Natural killer cell (primary cell): Measurements from ENCODE around the gene TDRD6. TPM values are rescaled to one million over a fixed set of nuclear protein-coding genes. Genes with fewer than 3 reads are reported as not detected.

Experiments
- ATAC-seq, 3 donors: fragments of 150-1000 bp in 2 of 3; fragments of 200-7000 bp in 1 of 3; cut with Tn5 transposase; 1 replicate in 1 of 3; 2 replicates in 2 of 3; pipeline ENCODE4 v1.10.0; 2021; ENCODE audit warnings: mild to moderate bottlenecking in 2 of 3, moderate library complexity in 2 of 3
- DNase-seq, 2 donors: peaks; one replicate each; pipeline versions ENCODE4 v3.0.0 to v3.0.0-alpha.2; 2013 to 2021; ENCODE audit warnings: mixed read lengths in 1 of 2
- H3K27ac ChIP-seq: one replicate; pipeline ENCODE4 v1.5.1; 2013; ENCODE audit warnings: mild to moderate bottlenecking, low read length
- H3K27me3 ChIP-seq: one replicate; pipeline ENCODE4 v1.6.1; 2013; ENCODE audit warnings: low read length; ENCODE audit not compliant: control insufficient read depth, insufficient read depth
- H3K36me3 ChIP-seq: one replicate; pipeline ENCODE4 v1.6.1; 2013; ENCODE audit warnings: low read length; ENCODE audit not compliant: control insufficient read depth, insufficient read depth
- H3K4me1 ChIP-seq: one replicate; pipeline ENCODE4 v1.6.1; 2013; ENCODE audit warnings: low read length; ENCODE audit not compliant: control insufficient read depth, insufficient read depth
- H3K4me3 ChIP-seq: one replicate; pipeline ENCODE4 v1.5.1; 2013; ENCODE audit warnings: low read length
- H3K9me3 ChIP-seq: one replicate; pipeline ENCODE4 v1.6.1; 2013; ENCODE audit warnings: low read length; ENCODE audit not compliant: control insufficient read depth, insufficient read depth
- H3K27ac Mint-ChIP-seq, 2 donors: one replicate each; pipeline ENCODE4 v1.8.0; 2022; ENCODE audit warnings: mild to moderate bottlenecking in 2 of 2, mixed read lengths in 2 of 2, moderate library complexity in 1 of 2
- H3K27me3 Mint-ChIP-seq, 2 donors: one replicate each; pipeline ENCODE4 v1.8.0; 2022; ENCODE audit warnings: low read depth in 2 of 2, mixed read lengths in 2 of 2
- H3K36me3 Mint-ChIP-seq: one replicate; pipeline ENCODE4 v1.8.0; 2022; ENCODE audit warnings: mixed read lengths
- H3K4me1 Mint-ChIP-seq, 2 donors: one replicate each; pipeline ENCODE4 v1.8.0; 2022; ENCODE audit warnings: mixed read lengths in 2 of 2
- H3K4me3 Mint-ChIP-seq: one replicate; pipeline ENCODE4 v1.8.0; 2022; ENCODE audit warnings: mild to moderate bottlenecking, moderate library complexity, mixed read lengths
- H3K9me3 Mint-ChIP-seq, 2 donors: one replicate each; pipeline ENCODE4 v1.8.0; 2022; ENCODE audit warnings: mixed read lengths in 2 of 2
- CTCF ChIP-seq: fragments of 200-600 bp; IDR thresholded peaks from one replicate; pipeline ENCODE4 v1.8.0; 2022; ENCODE audit warnings: antibody characterized with exemption
- WGBS: methylation state at CpG from one replicate; pipeline ENCODE4 v1.1.7; 2013; ENCODE audit warnings: missing lambda C conversion rate; ENCODE audit not compliant: insufficient coverage; 5-methylcytosine and 5-hydroxymethylcytosine counted together
- intact Hi-C: fragments of 100-400 bp; cut with micrococcal nuclease; formaldehyde crosslinking; loops from one replicate; pipeline ENCODE4 v1.14.2; 2022
- total RNA-seq, 4 donors: library from RNA; stranded (reverse); fragments of 120-200 nt in 1 of 4; gene quantifications; one replicate each; pipeline versions ENCODE4 v1.2.3 to v1.2.4, GENCODE V29; 2013 to 2022

Gene TDRD6
- total RNA-seq, 3 donors from 2014 or later (not counting 1 experiment from before 2014, with no cell fraction given): not detected

DNA sequence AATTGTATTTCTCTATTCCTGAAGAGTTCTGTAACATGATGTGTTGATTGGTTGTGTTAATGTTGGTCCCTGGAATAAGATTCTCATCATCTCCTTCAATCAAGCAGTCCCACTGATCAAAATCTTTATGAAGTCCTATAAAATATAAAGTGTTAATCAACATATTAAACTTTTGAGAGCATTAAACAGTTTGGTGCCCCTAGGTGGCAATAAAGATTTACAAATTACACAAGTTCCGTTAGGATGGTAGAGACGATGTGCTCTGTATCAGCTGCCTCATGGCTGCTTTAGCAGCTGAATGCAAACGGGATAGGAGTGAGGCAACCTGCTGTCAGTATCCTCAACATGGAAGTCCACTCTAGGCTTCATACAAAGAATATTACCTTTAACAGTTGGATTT is 16.9 kb downstream of the TDRD6 start:
- no peak overlapping the region for H3K27ac Mint-ChIP-seq
- H3K4me1 Mint-ChIP-seq: no peaks in the 10 kb centered on the region
- no peaks in the 10 kb centered on the region for H3K9me3 ChIP-seq
- H3K27me3 Mint-ChIP-seq: peaks cover 5 to 21% of the 10 kb centered on the region in 2 donors
- intact Hi-C loops: no loop called here
- H3K4me3 Mint-ChIP-seq: no peak overlapping the region
- H3K27ac ChIP-seq: no peak overlapping the region
- H3K27me3 ChIP-seq: peaks cover 9% of the 10 kb centered on the region
- no peak overlapping the region for H3K4me3 ChIP-seq
- DNase-seq: no peak
- no peak for TF ChIP-seq CTCF
- WGBS: 0% methylated on average over 3 of the region's 3 CpGs
- peaks cover 0 to 2% of the 10 kb centered on the region in 2 donors for H3K9me3 Mint-ChIP-seq
- H3K36me3 ChIP-seq: no peaks in the 10 kb centered on the region
- no peak for ATAC-seq
- H3K36me3 Mint-ChIP-seq: no peaks in the 10 kb centered on the region
- H3K4me1 ChIP-seq: no peaks in the 10 kb centered on the region

DNA sequence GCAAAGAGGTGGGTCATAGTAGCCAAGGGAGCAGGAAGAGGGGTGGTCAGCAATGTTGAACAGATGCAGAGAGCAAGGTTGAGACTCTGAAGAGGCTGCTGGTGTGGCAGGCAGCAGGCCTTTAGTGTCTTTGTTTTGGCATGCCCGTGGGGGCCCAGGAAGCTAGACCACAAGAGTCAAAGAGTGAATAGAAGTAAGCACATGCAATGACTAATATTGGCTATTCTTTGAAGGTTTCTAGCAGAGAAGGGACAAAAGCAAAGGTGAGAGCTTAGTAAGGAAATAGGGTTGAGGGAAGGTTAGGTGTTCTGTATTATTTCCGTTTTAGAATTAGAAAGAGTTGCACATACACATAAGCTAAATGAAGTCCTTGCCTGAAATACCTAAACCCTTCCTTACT is 18.8 kb downstream of the TDRD6 start:
- TF ChIP-seq CTCF: no peak
- intact Hi-C loops: no loop called here
- Mint-ChIP-seq H3K4me1 (no peaks in the 10 kb centered on the region), H3K27me3 (peaks cover 9 to 21% of the 10 kb centered on the region in 2 donors), H3K36me3 (no peaks in the 10 kb centered on the region), H3K4me3 (no peak overlapping the region), H3K9me3 (peaks cover 0 to 2% of the 10 kb centered on the region in 2 donors), H3K27ac (no peak overlapping the region)
- DNase-seq (no peak), ATAC-seq (no peak)
- H3K9me3 ChIP-seq: no peaks in the 10 kb centered on the region
- H3K4me1 ChIP-seq: no peaks in the 10 kb centered on the region
- H3K27me3 ChIP-seq: peaks cover 6% of the 10 kb centered on the region
- no peak overlapping the region for H3K27ac ChIP-seq
- 38% methylated on average over 1 of the region's 2 CpGs for WGBS
- H3K36me3 ChIP-seq: no peaks in the 10 kb centered on the region
- H3K4me3 ChIP-seq: no peak overlapping the region

DNA sequence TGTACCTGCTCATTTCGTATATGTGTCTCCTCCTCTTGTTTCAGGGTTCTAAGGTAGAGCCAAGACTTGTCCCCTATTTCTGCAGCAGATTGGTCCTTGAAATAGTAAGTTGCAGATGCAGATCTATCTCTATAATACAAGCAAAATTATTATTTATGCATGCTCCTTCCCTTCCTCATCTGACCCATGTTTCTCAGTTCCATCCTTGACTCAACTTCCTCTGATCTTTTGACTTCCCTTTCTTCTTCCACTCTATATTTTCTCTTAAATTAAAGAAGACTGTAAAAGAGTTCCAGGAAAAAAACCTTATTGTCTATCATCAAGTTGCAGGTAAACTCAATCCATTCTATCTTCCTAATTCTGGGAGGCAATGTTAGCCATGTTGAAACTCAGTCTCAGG is 23.8 kb downstream of the TDRD6 start:
- intact Hi-C loops: no loop called here
- DNase-seq: no peak
- WGBS: 70% methylated on average over 1 of the region's 1 CpG
- Histone ChIP-seq H3K27ac (no peak overlapping the region), H3K9me3 (no peaks in the 10 kb centered on the region), H3K4me1 (no peaks in the 10 kb centered on the region), H3K36me3 (no peaks in the 10 kb centered on the region), H3K4me3 (no peak overlapping the region), H3K27me3 (no peaks in the 10 kb centered on the region)
- no peak for TF ChIP-seq CTCF
- H3K27me3 Mint-ChIP-seq: peaks cover 0 to 8% of the 10 kb centered on the region in 2 donors
- H3K4me1 Mint-ChIP-seq: no peaks in the 10 kb centered on the region
- H3K36me3 Mint-ChIP-seq: no peaks in the 10 kb centered on the region
- no peak overlapping the region for H3K27ac Mint-ChIP-seq
- no peak overlapping the region for H3K4me3 Mint-ChIP-seq
- no peaks in the 10 kb centered on the region for H3K9me3 Mint-ChIP-seq
- ATAC-seq: no peak

DNA sequence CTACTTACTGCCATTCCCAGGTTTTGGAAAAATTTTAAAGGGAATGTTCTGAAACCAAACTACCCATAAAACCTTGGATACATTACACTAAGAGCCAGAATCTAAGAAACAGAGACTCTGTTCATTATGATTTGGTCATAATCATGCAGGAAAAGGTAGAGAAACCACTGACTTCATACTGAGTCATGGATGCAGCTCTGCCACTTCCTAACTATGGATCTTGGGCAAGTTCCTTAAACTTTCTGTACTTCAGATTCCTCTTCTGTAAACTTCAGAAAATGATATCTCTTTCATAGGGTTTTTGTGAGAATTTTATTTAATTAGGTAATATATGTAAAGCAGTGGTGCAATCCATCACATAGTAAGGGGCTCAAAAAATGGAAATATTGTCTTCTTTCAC is 27.5 kb downstream of the TDRD6 start:
- Mint-ChIP-seq H3K27ac (no peak overlapping the region), H3K36me3 (no peaks in the 10 kb centered on the region), H3K9me3 (peaks cover 0 to 2% of the 10 kb centered on the region in 2 donors), H3K4me1 (peaks cover 5 to 12% of the 10 kb centered on the region in 2 donors), H3K4me3 (no peak overlapping the region), H3K27me3 (peaks cover 9 to 11% of the 10 kb centered on the region in 2 donors)
- no peak for TF ChIP-seq CTCF
- Histone ChIP-seq H3K4me3 (no peak overlapping the region), H3K36me3 (no peaks in the 10 kb centered on the region), H3K27me3 (no peaks in the 10 kb centered on the region), H3K27ac (no peak overlapping the region), H3K4me1 (no peaks in the 10 kb centered on the region), H3K9me3 (no peaks in the 10 kb centered on the region)
- intact Hi-C loops: no loop called here
- DNase-seq (no peak), ATAC-seq (no peak)
